Cardiac septum (tissue), 1 donor: ENCODE measurements around the gene ZNF541. TPM values are rescaled to one million over a fixed set of nuclear protein-coding genes. Genes with fewer than 3 reads are reported as not detected.

Experiments used
- DNase-seq: peaks from one replicate; pipeline ENCODE4 v3.0.0-alpha.2; 2020; ENCODE audit warnings: low spot score
- intact Hi-C: fragments of 100-400 bp; cut with DNase I; formaldehyde crosslinking; loops from one replicate; pipeline ENCODE4 v1.14.0; 2022
- long read RNA-seq: library from polyadenylated mRNA; unstranded; transcript quantifications from one replicate; pipeline ENCODE4 v2.0.0, GENCODE V29; 2021
- total RNA-seq: library from RNA; stranded (reverse); fragmentation: NEBNext Ultra II Directional; extraction: Animal tissue kit (Norgen Biotek cat#: 25700); gene quantifications from one replicate; pipeline ENCODE4 v1.2.1, GENCODE V29; 2021
- donor health status: DM: no; HTN: no; CAD: no.

ZNF541 gene
- 1.2 TPM for total RNA-seq
- long read RNA-seq, partial matches to known transcripts: 2 of 4 reads
- long read RNA-seq, other reads (novel, unspliced or antisense): 2 of 4 reads

GRCh38 chr19:47573071-47574026 is at the start of gene ZNF541:
Gene ZNF541 (minus strand): TSS chr19:47573148. CDS start chr19:47555856, 17,292 bp downstream.
- DNase-seq: no peak
- intact Hi-C loops: no loop called here

DNA sequence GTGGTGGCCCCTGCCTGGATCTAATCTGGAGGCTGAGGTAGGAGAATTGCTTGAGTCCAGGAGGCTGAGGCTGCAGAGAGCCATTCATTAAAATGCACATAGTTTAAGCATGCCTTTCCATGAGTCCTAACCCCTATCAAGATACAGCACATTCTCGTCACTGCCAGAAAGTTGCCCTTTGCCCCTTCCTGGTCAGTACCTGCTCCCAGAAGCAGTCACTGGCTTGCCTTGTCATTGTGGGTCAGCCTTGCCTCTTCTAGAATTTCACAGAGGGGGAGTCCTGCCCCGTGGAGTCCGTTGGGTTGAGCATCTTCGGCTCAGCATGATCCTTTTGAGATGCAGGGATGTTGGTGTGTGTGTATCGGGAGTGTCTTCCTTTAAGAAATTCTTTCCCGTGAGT is 46.8 kb upstream of the ZNF541 start:
- no peak for DNase-seq
- intact Hi-C loops: loop anchor here (5.0 kb wide), 1 partner anchor 43 kb away; no protein-coding TSS in a partner anchor

- intact Hi-C loops: loop anchor here (5.0 kb wide), 1 partner anchor 44 kb away; no protein-coding TSS in a partner anchor
- DNase-seq: peak; percentile 82
These were observed 45.8 kb upstream of the ZNF541 start for GRCh38 chr19:47618771-47619170.

DNA sequence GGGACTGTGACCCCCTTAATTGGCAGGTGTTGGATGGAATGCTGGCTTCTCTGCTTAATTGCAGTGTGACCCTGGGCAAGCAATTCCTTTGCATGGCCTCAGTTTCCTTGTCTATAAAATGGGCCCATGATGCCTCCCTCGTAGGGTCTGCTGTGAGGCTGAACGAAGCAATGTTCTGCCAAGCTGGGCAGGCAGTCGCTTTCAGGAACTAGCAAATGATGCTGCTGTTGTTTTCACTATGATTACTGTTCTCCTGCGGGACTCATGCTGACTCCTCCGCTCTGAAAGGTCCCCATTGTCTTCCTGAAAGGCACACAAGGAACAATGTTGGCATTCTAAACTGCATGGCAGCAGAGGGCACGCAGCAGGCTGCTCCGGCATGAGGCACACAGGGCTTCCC is 42.8 kb upstream of the ZNF541 start:
- intact Hi-C loops: loop anchor here (5.0 kb wide), 1 partner anchor 47 kb away; no protein-coding TSS in a partner anchor
- DNase-seq: no peak

DNA sequence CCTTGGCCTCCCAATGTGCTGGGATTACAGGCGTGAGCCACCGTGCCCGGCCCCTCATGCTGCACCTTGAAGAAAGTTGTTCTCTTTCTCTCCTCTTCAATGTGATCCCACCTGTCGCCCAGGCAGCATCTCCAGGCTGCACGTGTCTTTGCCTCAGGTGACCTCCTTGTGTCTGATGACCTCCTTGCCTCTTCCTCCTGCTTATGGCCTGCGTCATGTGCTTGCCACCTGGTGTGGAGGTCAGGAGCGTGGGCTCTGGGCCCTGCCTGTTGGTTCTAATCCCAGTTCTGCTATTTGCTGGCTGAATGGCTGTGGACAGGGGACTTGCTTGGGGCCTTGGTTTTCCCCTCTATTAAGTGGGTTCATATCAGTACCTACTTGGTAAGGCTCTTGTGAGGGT is 42.3 kb upstream of the ZNF541 start:
- intact Hi-C loops: loop anchor here (5.0 kb wide), 1 partner anchor 47 kb away; no protein-coding TSS in a partner anchor
- no peak for DNase-seq

DNA sequence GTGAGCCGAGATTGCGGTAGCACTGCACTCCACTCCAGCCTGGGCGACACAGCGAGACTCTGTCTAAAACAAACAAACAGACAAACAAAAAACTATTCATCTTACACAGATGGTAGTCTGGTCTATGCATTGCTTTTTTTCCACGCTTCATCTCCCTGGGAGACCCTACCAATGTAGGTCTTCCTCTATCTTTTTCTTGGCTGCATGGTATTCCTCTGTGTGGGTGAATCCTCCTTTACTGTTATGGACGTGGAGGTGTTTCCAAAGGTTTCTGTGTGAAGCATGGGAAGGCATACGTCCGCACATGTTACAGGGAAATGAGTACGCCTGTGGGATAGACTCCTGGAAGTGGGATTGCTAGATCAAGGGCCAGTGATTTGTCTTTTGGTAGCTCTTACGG is 41.6 kb upstream of the ZNF541 start:
- intact Hi-C loops: loop anchor here (5.0 kb wide), 1 partner anchor 83 kb away; no protein-coding TSS in a partner anchor
- DNase-seq: no peak

- DNase-seq: no peak
- intact Hi-C loops: loop anchor here (5.0 kb wide), 1 partner anchor 83 kb away; no protein-coding TSS in a partner anchor
These were observed 41.0 kb upstream of the ZNF541 start for GRCh38 chr19:47614021-47614295.

DNA sequence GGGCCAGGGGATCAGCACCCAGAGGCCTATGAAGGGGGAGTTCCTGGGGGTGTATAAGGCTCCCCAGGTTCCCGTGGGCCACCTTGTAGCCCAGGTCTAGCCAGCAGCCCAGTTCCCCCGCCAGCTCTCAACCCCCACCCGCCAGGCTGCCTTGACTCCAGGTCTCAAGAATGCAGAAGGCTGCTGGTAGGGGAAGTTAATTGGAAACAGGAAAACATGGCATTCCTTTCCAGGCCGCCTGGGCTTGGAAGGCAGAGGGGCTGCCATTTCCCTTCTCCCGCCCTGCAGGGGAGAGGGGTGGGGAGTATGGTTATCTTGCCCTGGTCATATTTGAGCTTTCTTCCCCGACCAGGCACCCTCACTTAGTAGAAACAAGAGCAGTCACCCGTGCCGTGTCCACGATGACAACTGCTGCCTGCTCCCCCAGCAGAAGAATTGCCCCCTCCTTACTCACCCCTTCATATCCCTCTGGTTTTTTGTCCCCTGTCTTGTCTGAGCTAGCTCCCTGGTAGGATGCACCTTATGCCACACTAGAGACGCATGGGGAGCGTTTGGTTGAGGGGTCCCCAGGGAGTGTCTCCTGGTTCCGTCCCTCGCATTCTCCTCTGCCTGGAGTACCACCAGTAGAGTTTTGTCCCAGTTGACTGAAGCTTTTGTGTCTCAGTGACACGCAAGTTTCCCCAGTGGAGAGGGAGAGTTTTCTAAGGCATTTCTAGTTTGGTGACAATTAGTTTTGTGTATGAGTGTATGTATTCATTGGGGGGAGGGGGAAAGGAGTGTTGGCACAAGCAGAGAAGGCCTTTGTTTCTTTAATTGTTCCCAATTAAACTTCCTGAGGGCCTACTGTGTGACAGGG is 40.4 kb upstream of the ZNF541 start:
- intact Hi-C loops: loop anchor here (5.0 kb wide), 1 partner anchor 84 kb away; no protein-coding TSS in a partner anchor
- DNase-seq: no peak

- DNase-seq: no peak
- intact Hi-C loops: loop anchor here (5.0 kb wide), 1 partner anchor 86 kb away; no protein-coding TSS in a partner anchor
These were observed 38.0 kb upstream of the ZNF541 start for GRCh38 chr19:47610902-47611301.

DNA sequence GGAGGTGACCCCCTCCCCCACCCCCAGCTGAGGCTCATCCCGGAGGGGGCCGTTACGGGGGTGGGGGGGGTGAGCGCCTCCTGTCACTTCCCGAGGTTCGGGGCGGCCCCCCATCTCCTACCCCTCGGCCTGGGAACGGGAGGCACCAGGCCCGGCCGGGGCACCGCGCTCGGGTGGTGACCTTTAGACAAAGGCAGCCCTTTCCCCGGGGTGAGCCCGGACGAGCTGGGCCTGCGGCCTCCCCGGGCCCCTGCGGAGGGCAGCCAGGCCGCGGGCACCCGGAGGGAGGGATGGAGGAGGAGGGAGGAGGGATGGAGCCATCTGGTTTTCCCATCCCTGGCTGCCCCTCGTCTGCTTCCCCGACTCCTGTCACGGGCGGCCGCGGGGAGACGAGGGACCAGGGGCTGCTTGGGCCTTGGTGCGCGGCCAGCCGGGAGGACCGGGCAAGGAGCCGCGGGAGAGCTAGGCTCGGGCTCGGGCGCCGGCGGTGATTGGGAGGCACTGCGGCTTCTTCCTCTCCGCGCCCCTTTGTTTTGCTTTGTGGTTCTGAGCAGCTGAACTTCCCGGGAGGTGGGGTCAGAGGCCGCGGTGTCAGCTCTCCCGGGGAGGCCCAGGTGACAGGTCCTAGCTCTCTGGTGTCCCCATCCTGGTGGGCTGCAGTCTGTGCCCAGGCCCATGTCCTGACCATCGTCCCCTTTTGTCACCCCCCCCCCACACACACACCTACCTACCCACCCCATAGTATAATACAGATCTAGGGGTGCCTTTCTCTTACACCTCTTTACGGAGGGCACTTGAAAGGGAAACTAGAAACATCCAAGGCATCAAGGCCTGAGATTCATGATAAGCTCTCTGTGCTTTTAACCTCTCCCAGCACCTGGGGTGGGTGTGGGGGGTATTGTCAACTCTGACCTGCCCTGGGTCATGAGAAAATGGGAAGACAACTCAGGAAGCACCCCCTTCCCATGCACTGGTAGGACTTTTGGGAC is 37.3 kb upstream of the ZNF541 start:
- intact Hi-C loops: loop anchor here (5.0 kb wide), 1 partner anchor 87 kb away; no protein-coding TSS in a partner anchor
- peak; percentile 78 for DNase-seq

DNA sequence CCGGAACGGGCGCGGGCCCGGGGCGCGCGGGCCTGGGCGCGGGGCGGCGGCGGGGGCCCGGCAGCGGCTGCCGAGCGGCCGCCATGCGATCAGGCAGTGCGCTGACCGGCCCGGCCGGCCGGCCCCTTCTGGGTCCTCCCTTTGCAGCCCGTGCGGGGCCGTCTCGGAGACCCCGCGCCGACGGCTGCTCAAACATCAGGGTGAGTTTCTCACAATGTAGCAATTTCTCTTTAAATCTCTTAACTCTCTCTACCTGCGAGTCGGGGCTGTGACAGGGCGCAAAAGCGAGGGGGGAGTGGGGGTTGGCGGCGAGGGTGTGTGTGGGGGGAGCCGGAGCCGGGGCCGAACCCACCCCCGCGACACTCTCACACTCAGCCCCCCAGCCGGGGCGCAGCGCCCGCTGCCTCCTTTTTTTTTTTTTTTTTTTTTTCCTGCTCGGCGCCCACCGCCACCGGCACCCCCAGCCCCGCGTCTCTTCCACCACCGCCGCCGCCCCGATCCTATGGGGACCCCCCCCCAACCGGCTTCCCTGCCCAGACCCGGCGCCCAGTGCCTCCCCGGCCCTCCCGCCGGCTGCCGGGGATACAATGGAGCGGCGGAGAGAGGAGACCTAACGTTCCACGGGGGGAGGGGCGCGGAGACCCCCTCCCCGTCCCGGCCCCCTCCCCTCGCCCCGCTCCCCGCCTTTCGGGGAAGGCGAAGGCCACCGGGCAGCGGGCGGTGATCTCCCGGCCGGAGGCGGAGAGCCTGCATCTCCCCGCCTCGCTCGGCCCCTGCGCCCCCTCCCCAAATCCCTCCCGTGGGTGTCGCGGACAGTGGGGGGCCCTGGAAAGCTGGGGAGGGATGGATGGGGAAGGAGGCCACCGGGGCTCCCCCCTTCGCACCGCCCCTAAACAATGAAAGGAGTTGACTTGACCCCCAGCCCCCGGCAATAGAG is 36.3 kb upstream of the ZNF541 start, which contains the start of gene BICRA:
BICRA (plus strand) TSS at position 166 of the 937 bp plus-strand sequence. CDS start 64,441 bp downstream, outside the sequence.
- intact Hi-C loops: loop anchor here (1.0 kb wide), 1 partner anchor 9 kb away; no protein-coding TSS in a partner anchor
- peak; percentile 84 for DNase-seq

DNA sequence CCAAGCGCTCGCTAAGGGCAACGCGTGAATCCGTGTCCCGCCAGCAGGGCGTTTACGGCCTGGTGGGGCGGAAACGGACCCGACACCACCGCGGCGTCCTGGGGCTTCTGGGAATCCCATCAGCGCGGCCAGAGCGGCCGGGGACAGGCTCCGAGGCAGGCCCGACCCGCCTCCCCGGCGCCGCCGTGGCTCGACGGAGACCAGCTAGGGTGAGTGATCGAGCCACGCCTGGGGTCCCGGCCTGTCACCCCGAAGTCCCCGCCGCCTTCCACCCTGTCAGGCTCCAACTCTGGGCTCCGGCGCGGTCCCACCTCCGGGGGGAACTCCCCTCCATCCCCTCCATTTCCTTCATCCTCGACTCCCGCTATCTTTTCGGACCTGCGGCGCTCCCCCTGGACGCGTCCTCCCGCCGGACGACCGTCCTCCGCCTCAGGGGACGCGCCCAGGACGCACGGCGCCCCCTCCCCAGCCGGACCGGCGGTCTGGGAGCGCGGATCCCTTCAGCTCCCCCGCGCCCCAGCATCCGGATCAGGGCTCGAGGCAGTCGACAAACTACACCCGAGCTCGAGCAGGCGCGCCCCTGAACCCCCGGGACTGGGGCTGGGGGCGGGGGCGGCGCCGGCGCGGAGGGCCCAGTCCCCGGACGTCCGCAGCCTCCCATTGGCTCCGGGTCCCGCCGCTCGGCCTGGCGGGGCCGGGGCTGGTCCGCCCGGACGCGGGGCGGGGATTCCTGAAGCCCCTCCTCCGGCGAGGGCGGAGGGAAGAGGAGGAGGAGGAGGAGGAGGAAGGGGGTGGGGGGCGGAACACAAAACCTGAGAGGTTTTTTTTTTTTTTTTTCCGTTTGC is 35.3 kb upstream of the ZNF541 start:
- DNase-seq: peak; percentile 96
- intact Hi-C loops: loop anchor here (1.0 kb wide), 1 partner anchor 8 kb away; no protein-coding TSS in a partner anchor

- DNase-seq: no peak
These were observed 34.7 kb upstream of the ZNF541 start for GRCh38 chr19:47607564-47608073.

DNA sequence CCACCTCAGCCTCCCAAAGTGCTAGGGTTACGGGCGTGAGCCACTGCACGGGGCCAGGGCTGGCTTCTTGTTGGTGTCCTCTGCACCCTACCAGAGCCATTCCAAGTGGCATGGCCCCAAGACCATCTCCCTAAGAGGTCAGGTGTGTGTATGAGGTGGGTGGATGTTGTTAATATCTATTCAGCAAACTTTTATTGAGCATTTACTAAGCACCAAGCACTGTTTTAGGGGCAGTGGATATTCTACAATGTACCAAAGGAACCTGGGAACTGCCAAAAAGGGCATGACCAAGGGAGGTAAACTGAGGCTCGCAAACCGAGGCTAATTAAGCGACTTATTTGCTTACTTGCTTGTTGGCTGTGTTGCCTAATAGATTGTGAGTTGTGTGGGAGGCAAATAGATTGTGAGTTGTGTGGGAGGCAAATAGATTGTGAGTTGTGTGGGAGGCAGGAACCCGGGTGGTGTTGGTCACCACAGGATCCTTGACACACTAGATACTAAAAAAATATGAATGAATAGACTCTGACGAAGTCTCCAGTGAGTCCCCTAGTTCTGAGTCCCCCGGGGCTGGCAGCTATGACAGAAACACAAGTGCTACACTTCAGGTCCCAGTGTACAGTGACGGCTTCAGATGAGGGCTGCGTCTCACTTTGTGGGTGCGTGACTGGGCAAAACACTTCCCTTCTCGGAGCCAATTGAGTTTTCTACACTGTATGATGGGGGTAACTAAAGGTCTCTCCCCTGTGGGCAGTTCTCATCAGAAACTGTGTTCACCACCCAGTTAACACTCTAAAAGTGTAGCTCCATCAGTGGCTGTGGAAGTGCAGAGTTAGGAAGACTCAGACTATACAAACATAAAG is 31.0 kb upstream of the ZNF541 start:
- DNase-seq: no peak
- intact Hi-C loops: no loop called here

More at GRCh38 chr19:47607564-47608073, 34.7 kb upstream of the ZNF541 start:
- intact Hi-C loops: loop anchor here (1.0 kb wide), 1 partner anchor 7 kb away; no protein-coding TSS in a partner anchor
